Mucosa of stomach (tissue), 1 donor: ENCODE data around the gene ZNF326.

Experiments
- H3K27me3 ChIP-seq: one replicate; pipeline ENCODE4 v1.7.0; 2013; ENCODE audit warnings: mild to moderate bottlenecking, low read length; ENCODE audit not compliant: control insufficient read depth, insufficient read depth
- H3K36me3 ChIP-seq: one replicate; pipeline ENCODE4 v1.7.0; 2013; ENCODE audit warnings: low read length; ENCODE audit not compliant: control insufficient read depth, insufficient read depth
- H3K4me1 ChIP-seq: one replicate; pipeline ENCODE4 v1.7.0; 2013; ENCODE audit warnings: mild to moderate bottlenecking, low read length; ENCODE audit not compliant: control insufficient read depth, insufficient read depth
- H3K4me3 ChIP-seq: one replicate; pipeline ENCODE4 v1.7.0; 2013; ENCODE audit warnings: low read length
- H3K9ac ChIP-seq: one replicate; pipeline ENCODE4 v1.7.0; 2013; ENCODE audit warnings: mild to moderate bottlenecking, low read length, moderate library complexity
- H3K9me3 ChIP-seq: one replicate; pipeline ENCODE4 v1.7.0; 2013; ENCODE audit warnings: mild to moderate bottlenecking, low read length, moderate library complexity; ENCODE audit not compliant: control insufficient read depth
- donor health status: Pancreatic carcinoma.

The ZNF326 gene

GRCh38 chr1:89994805-89995597 is at the start of gene ZNF326:
Gene ZNF326 (plus strand): TSS chr1:89995110. CDS start chr1:89995258, 148 bp downstream.
- no peaks in the 10 kb centered on the region for H3K27me3 ChIP-seq
- H3K36me3 ChIP-seq = no peaks in the 10 kb centered on the region
- H3K4me1 ChIP-seq = peaks cover 33% of the 10 kb centered on the region
- peak within 1 kb of the TSS; percentile 52 for H3K4me3 ChIP-seq
- H3K9me3 ChIP-seq = no peaks in the 10 kb centered on the region
- H3K9ac ChIP-seq = peak within 1 kb of the TSS; percentile 89

DNA sequence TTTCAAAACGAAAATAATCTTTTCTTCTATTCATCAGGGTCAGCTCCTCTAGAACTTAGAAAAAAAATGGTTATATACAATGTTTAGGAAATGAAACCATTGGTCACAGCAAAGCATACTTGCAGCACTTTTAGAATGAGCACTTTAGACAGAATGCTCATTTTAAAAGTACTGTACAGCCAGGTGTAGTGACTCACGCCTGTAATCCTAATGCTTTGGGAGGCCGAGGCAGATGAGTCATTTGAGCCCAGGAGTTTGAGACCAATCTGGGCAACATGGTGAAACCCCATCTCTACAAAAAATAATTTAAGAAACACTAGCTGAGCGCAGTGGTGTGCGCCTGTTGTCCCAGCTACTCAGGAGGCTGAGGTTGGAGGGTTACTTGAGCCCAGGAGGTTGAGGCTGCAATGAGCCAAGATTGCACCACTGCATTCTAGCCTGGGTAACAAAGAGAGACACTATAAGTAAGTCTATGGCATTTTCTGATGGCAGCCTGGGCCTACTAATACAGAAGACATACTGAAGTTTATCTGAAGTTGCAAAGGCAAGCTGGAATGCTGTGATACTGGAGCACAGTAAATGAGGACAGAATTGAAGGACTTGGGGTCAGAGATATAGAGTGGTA is 48.9 kb upstream of the ZNF326 start:
- no peak overlapping the region for H3K9ac ChIP-seq
- no peaks in the 10 kb centered on the region for H3K27me3 ChIP-seq
- peaks cover 7% of the 10 kb centered on the region for H3K4me1 ChIP-seq
- no peaks in the 10 kb centered on the region for H3K9me3 ChIP-seq
- no peaks in the 10 kb centered on the region for H3K36me3 ChIP-seq
- no peak overlapping the region for H3K4me3 ChIP-seq

DNA sequence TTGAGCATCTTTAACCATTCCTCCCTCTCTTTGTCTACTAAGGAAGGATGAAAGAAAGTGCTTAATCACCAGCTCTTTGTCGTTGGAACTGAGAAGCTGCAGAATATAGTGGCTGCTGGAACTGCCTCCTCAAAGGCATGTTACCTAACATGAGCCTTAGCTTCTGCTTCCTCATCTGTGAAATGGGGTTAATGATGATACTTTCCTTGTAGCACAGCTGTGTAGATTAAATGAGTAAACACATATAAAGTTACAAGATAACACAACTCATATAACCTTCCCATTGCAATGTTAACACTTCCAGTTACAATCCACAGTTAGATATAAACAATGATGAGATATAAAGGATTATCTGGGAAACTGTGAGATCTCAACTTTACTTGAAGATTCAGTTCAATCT is 48.4 kb upstream of the ZNF326 start:
- Histone ChIP-seq H3K9ac (no peak overlapping the region), H3K4me1 (peaks cover 7% of the 10 kb centered on the region), H3K9me3 (no peaks in the 10 kb centered on the region), H3K4me3 (no peak overlapping the region), H3K27me3 (no peaks in the 10 kb centered on the region), H3K36me3 (no peaks in the 10 kb centered on the region)

DNA sequence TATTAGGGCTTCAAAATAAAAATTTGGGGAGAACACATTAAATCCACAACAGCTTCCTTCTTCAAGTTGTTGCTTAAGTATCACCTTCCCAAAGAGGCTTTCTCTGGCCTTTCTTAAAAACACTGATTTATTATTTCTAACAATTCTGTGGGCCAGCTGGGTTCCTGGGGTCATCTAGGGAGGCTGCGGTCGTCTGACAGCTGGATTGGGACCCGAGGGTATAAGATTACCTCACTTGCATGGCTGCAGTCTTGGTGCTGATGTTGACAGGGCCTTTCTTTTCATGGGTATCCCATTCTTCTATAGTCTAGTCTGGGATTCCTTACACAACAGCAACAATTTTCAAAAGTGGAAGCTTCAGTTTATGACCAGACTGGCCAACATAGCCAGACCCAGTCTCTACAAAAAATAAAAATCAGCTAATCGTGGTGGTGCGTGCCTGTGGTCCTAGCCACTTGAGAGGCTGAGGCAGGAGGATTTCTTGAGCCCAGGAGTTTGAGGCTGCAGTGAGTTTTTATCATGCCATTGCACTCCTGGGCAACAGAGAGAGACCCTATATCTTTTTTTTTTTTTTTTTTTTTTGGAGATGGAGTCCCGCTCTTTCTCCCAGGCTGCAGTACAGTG is 46.1 kb upstream of the ZNF326 start:
- H3K36me3 ChIP-seq = no peaks in the 10 kb centered on the region

GRCh38 chr1:89949991-89950624 is 44.8 kb upstream of the ZNF326 start:
- Histone ChIP-seq H3K36me3 (no peaks in the 10 kb centered on the region), H3K9ac (no peak overlapping the region), H3K27me3 (no peaks in the 10 kb centered on the region), H3K4me3 (no peak overlapping the region), H3K4me1 (peaks cover 18% of the 10 kb centered on the region), H3K9me3 (no peaks in the 10 kb centered on the region)

More for the DNA sequence above, 46.1 kb upstream of the ZNF326 start:
- H3K9ac ChIP-seq = no peak overlapping the region
- no peaks in the 10 kb centered on the region for H3K9me3 ChIP-seq
- no peak overlapping the region for H3K4me3 ChIP-seq
- H3K27me3 ChIP-seq = no peaks in the 10 kb centered on the region
- H3K4me1 ChIP-seq = peaks cover 18% of the 10 kb centered on the region

DNA sequence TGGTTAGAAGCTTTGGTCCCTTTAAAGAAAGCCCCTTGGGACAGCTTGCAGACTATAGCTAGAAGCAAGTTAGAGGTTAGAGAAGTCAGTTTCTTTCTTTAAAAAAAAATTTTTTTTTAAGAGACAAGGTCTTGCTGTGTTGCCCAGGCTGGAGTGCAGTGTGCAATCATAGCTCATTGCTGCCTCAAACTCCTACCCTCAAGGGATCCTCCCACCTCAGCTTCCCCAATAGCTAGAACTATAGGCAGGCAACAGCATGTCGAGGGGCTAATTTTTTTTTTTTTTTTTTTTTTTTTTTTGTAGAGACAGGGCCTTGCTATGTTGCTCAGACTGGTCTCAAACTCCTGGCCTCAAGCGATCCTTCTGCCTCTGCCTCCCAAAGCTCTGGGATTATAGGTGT is 44.2 kb upstream of the ZNF326 start:
- H3K9me3 ChIP-seq = no peaks in the 10 kb centered on the region
- no peaks in the 10 kb centered on the region for H3K27me3 ChIP-seq
- no peak overlapping the region for H3K9ac ChIP-seq
- no peaks in the 10 kb centered on the region for H3K36me3 ChIP-seq
- H3K4me3 ChIP-seq = no peak overlapping the region
- H3K4me1 ChIP-seq = peaks cover 18% of the 10 kb centered on the region

- Histone ChIP-seq H3K9ac (no peak overlapping the region), H3K36me3 (no peaks in the 10 kb centered on the region), H3K9me3 (no peaks in the 10 kb centered on the region), H3K4me1 (peaks cover 19% of the 10 kb centered on the region), H3K27me3 (no peaks in the 10 kb centered on the region), H3K4me3 (no peak overlapping the region)
These were observed 42.9 kb upstream of the ZNF326 start for GRCh38 chr1:89951766-89952604.

- no peaks in the 10 kb centered on the region for H3K36me3 ChIP-seq
- no peak overlapping the region for H3K4me3 ChIP-seq
- peaks cover 23% of the 10 kb centered on the region for H3K4me1 ChIP-seq
- H3K9ac ChIP-seq = no peak overlapping the region
- no peaks in the 10 kb centered on the region for H3K9me3 ChIP-seq
- H3K27me3 ChIP-seq = no peaks in the 10 kb centered on the region
These were observed 42.2 kb upstream of the ZNF326 start for GRCh38 chr1:89952605-89953130.

- no peaks in the 10 kb centered on the region for H3K36me3 ChIP-seq
- H3K27me3 ChIP-seq = no peaks in the 10 kb centered on the region
- peaks cover 23% of the 10 kb centered on the region for H3K4me1 ChIP-seq
- no peak overlapping the region for H3K9ac ChIP-seq
- no peak overlapping the region for H3K4me3 ChIP-seq
- H3K9me3 ChIP-seq = no peaks in the 10 kb centered on the region
These were observed 41.7 kb upstream of the ZNF326 start for GRCh38 chr1:89953131-89953626.

DNA sequence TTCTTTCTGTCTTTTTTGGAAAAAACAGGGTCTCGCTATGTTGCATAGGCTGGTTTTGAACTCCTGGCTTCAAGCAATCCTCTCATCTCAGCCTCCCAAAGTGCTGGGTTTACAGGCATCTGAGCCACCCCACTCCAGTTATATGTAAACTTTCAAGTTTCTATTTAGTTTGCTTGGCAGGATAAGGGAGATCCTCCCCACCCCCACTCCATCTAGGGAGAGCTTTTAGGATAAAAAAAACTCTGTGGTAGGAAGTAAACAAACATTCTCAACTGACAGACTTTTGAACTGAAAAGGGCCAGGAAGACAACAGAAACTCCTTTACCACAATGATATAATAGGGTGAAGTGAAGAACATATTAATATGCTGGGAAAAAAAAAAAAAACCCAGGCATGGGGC is 41.0 kb upstream of the ZNF326 start:
- H3K9me3 ChIP-seq = no peaks in the 10 kb centered on the region
- H3K4me3 ChIP-seq = no peak overlapping the region
- no peak overlapping the region for H3K9ac ChIP-seq
- peaks cover 23% of the 10 kb centered on the region for H3K4me1 ChIP-seq
- H3K27me3 ChIP-seq = no peaks in the 10 kb centered on the region
- no peaks in the 10 kb centered on the region for H3K36me3 ChIP-seq

DNA sequence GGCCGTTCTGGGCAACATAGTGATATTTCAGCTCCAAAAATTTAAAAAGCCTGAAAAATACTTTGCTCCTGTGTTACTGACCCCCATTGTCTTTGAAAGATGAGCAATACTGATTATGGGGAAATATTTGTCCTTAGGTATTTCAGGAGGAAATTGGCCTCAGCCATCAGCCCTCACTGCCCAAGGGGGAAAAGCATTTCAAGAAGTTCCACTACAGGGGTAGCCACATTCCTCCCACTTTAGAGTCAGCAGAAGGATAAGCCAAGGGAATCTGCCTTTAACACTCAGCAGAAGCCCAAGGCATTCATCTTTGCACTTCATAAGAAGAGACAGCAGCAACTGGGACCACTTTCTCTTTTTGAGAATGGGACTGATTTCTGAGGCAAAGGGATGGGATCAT is 40.5 kb upstream of the ZNF326 start:
- H3K9me3 ChIP-seq = no peaks in the 10 kb centered on the region
- H3K36me3 ChIP-seq = no peaks in the 10 kb centered on the region

More for the DNA sequence above, 40.5 kb upstream of the ZNF326 start:
- Histone ChIP-seq H3K27me3 (no peaks in the 10 kb centered on the region), H3K4me3 (no peak overlapping the region), H3K9ac (no peak overlapping the region), H3K4me1 (peaks cover 23% of the 10 kb centered on the region)
